ENCODE data around the gene RPS6KA5. TPM values are rescaled to one million over a fixed set of nuclear protein-coding genes. Genes with fewer than 3 reads are reported as not detected.

RPS6KA5 gene
- total and polyA plus RNA-seq, 9 of the 15 experiments (the other 6 are each of a cell fraction or from before 2014, with no cell fraction given) = 0.88 to 7.7 (median 4.7) TPM

- H3K79me2 ChIP-seq (ENCODE audit: control insufficient read depth, insufficient read depth, low read length) = no peaks in the 10 kb centered on the region
- H3K4me2 ChIP-seq (ENCODE audit: insufficient read depth, low read length) = no peak overlapping the region
- H3K9me1 ChIP-seq (ENCODE audit: control insufficient read depth, insufficient read depth, low read length) = no peaks in the 10 kb centered on the region
- H2AFZ ChIP-seq (ENCODE audit: low read depth, low read length) = no peak overlapping the region
- peaks cover 1% of the 10 kb centered on the region; the same call in 1 of the 2 replicates for H3K9me3 ChIP-seq (replicated peaks; ENCODE audit: control insufficient read depth, insufficient read depth, low read depth, low read length)
- POLR2A ChIA-PET = interaction anchor here (1.0 kb wide), 1 partner anchor 9 kb away, joined by 3 read pairs; no protein-coding TSS in a partner anchor
- H4K20me1 ChIP-seq (replicated peaks; ENCODE audit: control insufficient read depth, insufficient read depth, low read length) = no peaks in the 10 kb centered on the region
- no peak for DNase-seq (ENCODE audit: extremely low read depth in 1 of 4, low spot score in 3 of 4)
- in situ Hi-C loops (cut with MboI) = no loop called here
- H3K36me3 ChIP-seq (ENCODE audit: control insufficient read depth, insufficient read depth, low read length) = no peaks in the 10 kb centered on the region
- no peak overlapping the region for H3K9ac ChIP-seq (ENCODE audit: insufficient read depth in 1 of 2, low read depth in 2 of 2, low read length in 2 of 2)
- intact Hi-C loops (cut with micrococcal nuclease) = no loop called here
- H3K4me3 ChIP-seq = no peak overlapping the region
- 77% methylated on average over 3 of the region's 3 CpGs for WGBS (ENCODE audit: insufficient coverage, low coverage, missing lambda C conversion rate)
- H3K27me3 ChIP-seq (ENCODE audit: control insufficient read depth in 2 of 2, insufficient read depth in 2 of 2, low read length in 2 of 2) = no peaks in the 10 kb centered on the region
- TF ChIP-seq ZNF707 (CRISPR knock-in tag; conservative IDR thresholded peaks at IDR 0.05) (no peak), NFE2 (IDR thresholded peaks at IDR 0.05; ENCODE audit: low read depth) (no peak), SIN3A (IDR thresholded peaks at IDR 0.05; ENCODE audit: borderline replicate concordance in 2 of 2, control insufficient read depth in 1 of 2, low read depth in 2 of 2, low read length in 2 of 2) (no peak), POLR3G (IDR thresholded peaks at IDR 0.05; ENCODE audit: extremely low read depth, insufficient read length, insufficient replicate concordance) (no peak), HDAC1 (IDR thresholded peaks at IDR 0.05) (no peak), DEAF1 (CRISPR knock-in tag; IDR thresholded peaks at IDR 0.05) (no peak), CBX5 (IDR thresholded peaks at IDR 0.05; ENCODE audit: borderline replicate concordance, low read depth) (no peak), NFXL1 (CRISPR knock-in tag; IDR thresholded peaks at IDR 0.05) (no peak)
- no peak for ATAC-seq
- no peak for FAIRE-seq
- CTCF ChIA-PET (ENCODE audit: low intra/inter-chr PET ratio) = no interaction called here
- no peak overlapping the region for H3K27ac ChIP-seq (ENCODE audit: extremely low read depth, low read depth, low read length)
- no peaks in the 10 kb centered on the region for H3K4me1 ChIP-seq (replicated peaks in 1 of 2; ENCODE audit: control insufficient read depth in 2 of 2, insufficient read depth in 2 of 2, low read length in 2 of 2)
- BruUV-seq (replicated peaks) = no TSS peak
These were observed 123.5 kb downstream of the RPS6KA5 start for GRCh38 chr14:90936757-90937440.
